Spinal cord (tissue), 10 donors: ENCODE results near the gene GMEB1. TPM values are rescaled to one million over a fixed set of nuclear protein-coding genes. Genes with fewer than 3 reads are reported as not detected.
"Not testable (repeated sequence)": the region's sequence is repeated elsewhere in the genome, so short reads cannot be mapped to it uniquely, and the experiment has no call there.

Source experiments
- DNase-seq, 6 donors: peaks; one replicate each; pipeline versions ENCODE4 v3.0.0 to v3.0.0-alpha.2; 2013 to 2015; ENCODE audit warnings: low spot score in 6 of 6, low read depth in 4 of 6
- H3K27ac ChIP-seq: one replicate; pipeline ENCODE4 v1.5.1; 2013; ENCODE audit warnings: low read depth, low read length, control low read depth
- H3K27me3 ChIP-seq: one replicate; pipeline ENCODE4 v1.6.1; 2013; ENCODE audit warnings: low read length; ENCODE audit not compliant: control insufficient read depth, insufficient read depth
- H3K36me3 ChIP-seq: one replicate; pipeline ENCODE4 v1.6.1; 2013; ENCODE audit warnings: low read length; ENCODE audit not compliant: control insufficient read depth, insufficient read depth
- H3K4me1 ChIP-seq: one replicate; pipeline ENCODE4 v1.6.1; 2013; ENCODE audit warnings: low read length; ENCODE audit not compliant: control insufficient read depth, insufficient read depth
- H3K4me3 ChIP-seq: one replicate; pipeline ENCODE4 v1.5.1; 2013; ENCODE audit warnings: low read depth, low read length, control low read depth
- H3K9me3 ChIP-seq: one replicate; pipeline ENCODE4 v1.6.1; 2013; ENCODE audit warnings: low read length; ENCODE audit not compliant: control insufficient read depth, insufficient read depth
- WGBS: methylation state at CpG from one replicate; pipeline ENCODE4 v1.1.5; 2013; ENCODE audit warnings: missing lambda C conversion rate; ENCODE audit not compliant: insufficient coverage; 5-methylcytosine and 5-hydroxymethylcytosine counted together
- polyA plus RNA-seq, 2 donors: library from polyadenylated mRNA; unstranded; fragments of 120-200 nt; gene quantifications; one replicate each; pipeline ENCODE4 v1.2.1, GENCODE V29; 2013; ENCODE audit not compliant: insufficient read length in 2 of 2
- total RNA-seq, 2 donors: library from RNA; depleted of rRNA in 1 of 2; stranded (reverse); fragments of 120-200 nt in 1 of 2; fragments of >200 nt in 1 of 2; gene quantifications; one replicate each; pipeline versions ENCODE4 v1.2.3 to v1.2.4, GENCODE V29; 2013 to 2014
- donor health status: healthy.

The GMEB1 gene
- total and polyA plus RNA-seq, 4 donors, result 7.3 to 12.7 (median 10.3) TPM

DNA sequence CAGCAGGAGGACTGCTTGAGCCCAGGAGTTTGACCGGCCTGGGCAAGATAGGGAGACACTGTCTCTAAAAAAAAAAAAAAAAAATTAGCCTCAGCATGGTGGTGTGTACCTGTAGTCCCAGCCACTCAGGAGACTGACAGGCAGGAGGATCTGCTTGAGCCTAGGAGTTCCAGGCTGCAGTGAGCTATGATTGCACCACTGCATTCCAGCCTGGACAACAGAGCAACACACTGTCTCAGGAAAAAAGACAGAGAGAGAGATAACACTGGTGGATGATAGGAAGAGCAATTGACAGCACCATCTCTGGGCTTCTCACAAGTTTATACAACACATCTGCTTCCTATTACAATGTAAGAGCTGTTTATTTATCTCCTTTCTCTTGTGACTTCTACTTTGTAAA lies 22.5 kb upstream of the GMEB1 start:
- no peak for DNase-seq
- H3K27ac ChIP-seq, result no peak overlapping the region
- no peaks in the 10 kb centered on the region for H3K36me3 ChIP-seq
- H3K4me3 ChIP-seq, result no peak overlapping the region
- 83% methylated on average over 1 of the region's 1 CpG for WGBS
- no peaks in the 10 kb centered on the region for H3K27me3 ChIP-seq
- H3K9me3 ChIP-seq, result no peaks in the 10 kb centered on the region
- peaks cover 30% of the 10 kb centered on the region for H3K4me1 ChIP-seq

DNA sequence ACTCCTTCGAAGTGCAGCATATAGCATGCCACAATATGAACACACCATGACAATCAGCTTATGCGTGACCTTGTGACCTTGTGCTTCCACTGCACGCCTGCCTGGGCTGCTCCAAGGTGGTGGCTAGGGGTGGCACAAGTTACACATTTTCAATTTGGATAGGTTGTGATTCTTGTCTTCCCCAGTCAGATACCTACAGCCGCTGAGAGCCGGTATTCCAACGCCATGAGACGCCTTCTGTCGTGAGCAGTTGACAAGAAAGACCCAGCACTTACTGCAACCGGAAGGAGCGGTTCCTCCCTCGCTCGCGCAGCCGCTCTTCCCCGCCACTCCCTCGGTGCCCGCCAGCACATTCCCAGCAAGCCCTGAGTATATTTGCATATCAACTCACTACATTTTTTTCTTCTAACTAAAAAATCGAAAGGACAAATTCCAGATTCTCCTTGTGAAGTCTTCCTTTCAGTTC lies 20.5 kb upstream of the GMEB1 start:
- H3K9me3 ChIP-seq, result no peaks in the 10 kb centered on the region
- DNase-seq, result peak in 5 of 6 donors; percentile 82 to 98 (median 86)
- no peaks in the 10 kb centered on the region for H3K27me3 ChIP-seq
- peak overlapping the region; percentile 52 for H3K4me3 ChIP-seq
- H3K4me1 ChIP-seq, result peaks cover 22% of the 10 kb centered on the region
- WGBS, result 0% methylated on average over 15 of the region's 18 CpGs
- peak overlapping the region; percentile 98 for H3K27ac ChIP-seq
- H3K36me3 ChIP-seq, result no peaks in the 10 kb centered on the region

DNA sequence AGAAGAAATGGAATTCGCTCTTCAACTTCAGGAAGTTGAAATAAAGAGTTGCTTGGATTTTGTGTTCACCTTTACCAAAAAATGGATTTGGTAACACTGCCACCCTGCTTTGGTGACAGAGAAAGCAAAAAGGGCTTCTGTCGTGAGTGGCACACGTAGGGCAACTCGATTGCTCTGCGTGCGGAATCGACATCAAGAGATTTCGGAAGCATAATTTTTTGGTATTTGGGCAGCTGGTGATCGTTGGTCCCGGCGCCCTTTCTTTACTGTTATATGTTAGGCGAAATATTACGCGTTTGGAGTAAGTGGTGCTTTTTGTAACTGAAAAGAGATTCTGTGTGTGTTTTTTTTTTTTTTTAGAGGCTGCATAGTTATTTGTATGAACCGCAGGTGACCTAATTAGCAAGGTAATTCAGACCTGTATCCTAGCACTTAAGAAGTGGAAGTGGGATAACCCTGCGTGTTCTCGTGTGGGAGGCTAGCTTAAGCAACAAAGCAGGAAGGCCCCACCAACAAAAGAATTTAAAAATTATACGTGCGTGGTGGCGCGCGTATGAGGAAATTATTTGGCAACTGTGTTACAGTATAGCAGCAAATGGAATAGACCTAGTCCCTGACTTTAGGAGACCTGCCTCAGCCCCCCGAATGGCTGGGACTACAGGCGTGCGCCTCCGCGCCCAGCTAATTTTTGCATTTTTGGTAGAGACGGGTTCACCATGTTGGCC lies 19.9 kb upstream of the GMEB1 start, which contains the start of gene RNU11:
TSS of gene RNU11 (plus strand) at position 127 of the 725 bp plus-strand sequence.
- H3K36me3 ChIP-seq, result no peaks in the 10 kb centered on the region
- 6% methylated on average over 27 of the region's 28 CpGs for WGBS
- H3K9me3 ChIP-seq, result no peaks in the 10 kb centered on the region
- peak; percentile 90 to 99 (median 94) for DNase-seq
- peaks cover 21% of the 10 kb centered on the region for H3K4me1 ChIP-seq
- peak within 1 kb of the TSS; percentile 98 for H3K27ac ChIP-seq
- H3K4me3 ChIP-seq, result peak within 1 kb of the TSS; percentile 52
- H3K27me3 ChIP-seq, result no peaks in the 10 kb centered on the region

DNA sequence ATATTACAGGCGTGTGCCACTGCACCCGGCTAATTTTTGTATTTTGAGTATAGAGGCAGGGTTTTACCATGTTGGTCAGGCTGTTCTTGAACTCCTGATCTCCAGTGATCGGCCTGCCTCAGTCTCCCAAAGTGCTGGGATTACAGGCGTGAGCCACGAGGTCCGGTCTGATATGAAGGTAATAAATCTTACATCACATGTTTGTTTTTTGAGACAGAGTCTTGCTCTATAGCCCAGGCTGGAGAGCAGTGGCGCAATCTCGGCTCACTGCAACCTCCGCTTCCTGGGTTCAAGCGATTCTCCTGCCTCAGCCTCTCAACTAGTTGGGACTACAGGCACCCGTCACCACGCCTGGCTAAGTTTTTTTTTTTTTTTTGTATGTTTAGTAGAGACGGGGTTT lies 15.5 kb upstream of the GMEB1 start:
- H3K27ac ChIP-seq, DNase-seq, H3K36me3 ChIP-seq, H3K27me3 ChIP-seq, H3K4me3 ChIP-seq, H3K9me3 ChIP-seq, H3K4me1 ChIP-seq: not testable (repeated sequence)
- WGBS, result 94% methylated on average over 9 of the region's 13 CpGs

DNA sequence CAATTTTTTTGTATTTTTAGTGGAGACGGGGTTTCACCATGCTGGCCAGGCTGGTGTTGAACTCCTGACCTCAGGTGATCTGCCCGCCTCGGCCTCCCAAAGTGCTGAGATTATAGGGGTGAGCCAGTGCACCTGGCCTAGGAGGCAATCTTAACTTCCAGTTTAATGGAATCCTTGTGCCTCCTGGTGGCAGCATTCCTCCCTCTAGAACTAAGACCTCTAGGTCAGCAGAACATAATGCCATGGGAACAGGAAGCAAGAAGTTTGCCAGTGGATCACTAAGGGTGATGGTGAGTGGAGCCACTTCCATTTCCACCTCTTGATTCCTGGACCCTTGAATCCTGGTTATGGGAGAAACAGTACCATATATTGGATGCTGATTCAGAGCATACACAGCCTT lies 14.7 kb upstream of the GMEB1 start:
- not testable (repeated sequence) for H3K4me3 ChIP-seq, H3K4me1 ChIP-seq, DNase-seq, H3K27me3 ChIP-seq, H3K36me3 ChIP-seq, H3K27ac ChIP-seq, H3K9me3 ChIP-seq
- 79% methylated on average over 3 of the region's 3 CpGs for WGBS

DNA sequence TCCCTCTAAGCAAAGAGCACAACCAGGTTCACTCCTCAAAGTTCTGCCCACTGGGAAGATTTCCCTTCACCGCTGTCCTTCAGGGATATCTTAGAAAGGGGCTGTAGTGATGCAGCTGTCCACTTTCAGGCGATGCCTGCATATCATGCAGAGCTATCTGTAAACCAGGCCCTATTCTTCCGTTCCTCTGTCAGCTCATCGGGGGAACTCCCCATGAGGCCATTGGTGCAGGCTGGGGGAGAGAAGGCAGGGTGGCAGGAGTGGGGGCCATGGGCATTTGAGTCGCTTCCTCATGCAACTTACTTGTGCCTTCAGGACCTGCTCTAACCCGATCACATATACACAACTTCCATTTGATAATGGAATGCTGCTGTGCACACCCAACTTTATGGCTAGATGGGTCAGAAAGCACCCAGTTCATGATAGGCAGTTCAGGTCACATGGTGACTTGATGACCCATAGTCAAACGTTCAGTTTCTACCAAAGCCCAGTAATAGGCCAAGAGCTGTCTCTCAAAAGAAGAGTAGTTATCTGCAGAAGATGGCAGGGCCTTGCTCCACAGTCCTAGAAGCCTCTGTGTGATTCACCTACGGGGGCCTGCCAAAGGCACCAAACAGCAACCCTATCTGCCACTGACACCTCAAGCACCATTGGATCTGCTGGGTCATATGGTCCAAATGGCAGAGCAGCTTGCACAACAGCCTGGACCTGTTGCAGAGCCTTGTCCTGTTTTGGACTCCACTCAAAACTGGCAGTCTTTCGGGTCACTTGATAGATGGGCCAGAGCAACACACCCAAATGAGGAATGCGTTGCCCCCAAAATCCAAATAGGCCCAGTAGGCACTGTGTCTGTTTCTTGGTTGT lies 12.9 kb upstream of the GMEB1 start:
- not testable (repeated sequence) for H3K27me3 ChIP-seq, H3K9me3 ChIP-seq, H3K36me3 ChIP-seq, H3K4me1 ChIP-seq, H3K4me3 ChIP-seq, H3K27ac ChIP-seq, DNase-seq
- WGBS, result 93% methylated on average over 4 of the region's 10 CpGs

DNA sequence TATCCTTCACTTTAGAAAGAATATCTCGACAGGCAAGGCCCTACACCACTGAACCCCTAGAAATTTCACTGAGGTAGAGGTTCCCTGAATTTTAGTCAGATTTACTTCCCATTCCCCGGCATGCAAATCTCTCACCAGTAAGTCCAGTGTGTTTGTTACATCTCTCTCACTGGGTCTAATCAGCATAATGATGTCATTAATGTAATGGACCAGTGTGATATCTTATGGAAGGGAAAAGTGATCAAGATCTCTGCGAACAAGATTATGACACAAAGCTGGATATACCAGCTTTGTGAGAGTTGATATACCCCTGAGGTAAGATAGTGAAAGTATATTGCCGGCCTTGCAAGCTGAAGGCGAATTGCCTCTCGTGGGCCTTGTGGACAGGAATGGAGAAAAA lies 12.2 kb upstream of the GMEB1 start:
- no peaks in the 10 kb centered on the region for H3K36me3 ChIP-seq
- H3K9me3 ChIP-seq, result no peaks in the 10 kb centered on the region
- H3K4me3 ChIP-seq, result no peak overlapping the region
- DNase-seq, result no peak
- WGBS, result 85% methylated on average over 4 of the region's 6 CpGs
- no peaks in the 10 kb centered on the region for H3K4me1 ChIP-seq
- no peaks in the 10 kb centered on the region for H3K27me3 ChIP-seq
- H3K27ac ChIP-seq, result no peak overlapping the region

DNA sequence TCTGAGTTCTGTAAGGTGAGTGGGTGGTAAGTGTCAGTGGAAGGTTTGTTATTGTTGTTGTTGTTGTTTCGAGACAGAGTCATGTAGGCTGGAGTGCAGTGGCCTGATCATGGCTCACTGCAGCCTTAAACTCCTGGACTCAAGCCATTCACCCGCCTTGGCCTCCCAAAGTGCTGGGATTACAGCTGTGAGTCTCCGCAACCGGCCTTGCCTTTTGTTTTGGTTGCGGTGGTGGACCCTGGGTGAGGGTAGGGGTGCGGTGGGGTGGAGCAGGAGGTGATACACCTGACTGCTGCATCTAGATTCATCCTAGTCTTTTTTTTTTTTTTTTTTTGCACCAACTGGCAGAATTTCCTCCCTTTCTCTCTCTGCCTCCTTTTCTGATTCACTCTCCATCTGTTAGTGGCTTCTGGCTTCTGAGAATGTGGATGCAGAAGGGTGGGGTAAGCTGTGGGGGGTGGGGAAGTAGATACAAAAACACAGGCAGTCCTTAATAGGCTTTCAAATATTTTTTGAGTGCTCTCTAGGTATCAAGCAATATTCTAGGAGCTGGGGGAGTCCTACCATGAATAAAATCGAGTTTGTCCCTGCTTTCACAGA lies 4.6 kb upstream of the GMEB1 start:
- H3K9me3 ChIP-seq, result no peaks in the 10 kb centered on the region
- H3K4me1 ChIP-seq, result peaks cover 12% of the 10 kb centered on the region
- H3K27ac ChIP-seq, result no peak overlapping the region
- H3K36me3 ChIP-seq, result no peaks in the 10 kb centered on the region
- DNase-seq, result peak in 2 of 6 donors; percentile 6 to 88
- WGBS, result 32% methylated on average over 3 of the region's 7 CpGs
- no peak overlapping the region for H3K4me3 ChIP-seq
- H3K27me3 ChIP-seq, result no peaks in the 10 kb centered on the region

DNA sequence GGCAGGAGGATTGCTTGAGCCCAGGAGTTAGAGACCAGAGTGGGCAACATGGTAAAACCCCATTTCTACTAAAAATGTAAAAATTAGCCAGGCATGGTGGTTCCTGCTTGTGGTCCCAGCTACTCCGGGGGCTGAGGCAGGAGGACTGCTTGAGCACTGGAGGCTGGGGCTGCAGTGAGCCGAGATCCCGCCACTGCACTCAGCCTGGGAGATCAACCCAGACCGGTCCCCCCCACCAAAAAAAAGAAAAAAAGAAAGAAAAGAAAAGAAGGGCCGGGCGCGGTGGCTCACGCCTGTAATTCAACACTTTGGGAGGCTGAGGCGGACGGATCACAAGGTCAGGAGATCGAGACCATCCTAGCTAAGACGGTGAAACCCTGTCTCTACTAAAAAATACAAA lies 1.8 kb upstream of the GMEB1 start:
- WGBS, result 100% methylated on average over 3 of the region's 12 CpGs
- H3K27me3 ChIP-seq, result no peaks in the 10 kb centered on the region
- H3K4me3 ChIP-seq, result no peak overlapping the region
- H3K9me3 ChIP-seq, result no peaks in the 10 kb centered on the region
- H3K4me1 ChIP-seq, result peaks cover 22% of the 10 kb centered on the region
- no peak for DNase-seq
- no peaks in the 10 kb centered on the region for H3K36me3 ChIP-seq
- no peak overlapping the region for H3K27ac ChIP-seq
